NB4 (cell line): ENCODE measurements around the gene KCNQ1.

Experiments
- POLR2A ChIP-seq: IDR thresholded peaks from 2 replicates; pipeline ENCODE4 v1.6.1; 2011; ENCODE audit warnings: mild to moderate bottlenecking; ENCODE audit not compliant: insufficient read length; ENCODE audit errors: extremely low read depth
- TF ChIP-seq, protein P1 (sequence below): IDR thresholded peaks from one replicate; pipeline ENCODE4 v1.5.1; 2012; ENCODE audit warnings: low read depth, low read length
- TF ChIP-seq, protein P2 (sequence below): IDR thresholded peaks from 2 replicates; pipeline ENCODE4 v1.6.1; 2011; ENCODE audit warnings: low read depth, low read length

DNA sequence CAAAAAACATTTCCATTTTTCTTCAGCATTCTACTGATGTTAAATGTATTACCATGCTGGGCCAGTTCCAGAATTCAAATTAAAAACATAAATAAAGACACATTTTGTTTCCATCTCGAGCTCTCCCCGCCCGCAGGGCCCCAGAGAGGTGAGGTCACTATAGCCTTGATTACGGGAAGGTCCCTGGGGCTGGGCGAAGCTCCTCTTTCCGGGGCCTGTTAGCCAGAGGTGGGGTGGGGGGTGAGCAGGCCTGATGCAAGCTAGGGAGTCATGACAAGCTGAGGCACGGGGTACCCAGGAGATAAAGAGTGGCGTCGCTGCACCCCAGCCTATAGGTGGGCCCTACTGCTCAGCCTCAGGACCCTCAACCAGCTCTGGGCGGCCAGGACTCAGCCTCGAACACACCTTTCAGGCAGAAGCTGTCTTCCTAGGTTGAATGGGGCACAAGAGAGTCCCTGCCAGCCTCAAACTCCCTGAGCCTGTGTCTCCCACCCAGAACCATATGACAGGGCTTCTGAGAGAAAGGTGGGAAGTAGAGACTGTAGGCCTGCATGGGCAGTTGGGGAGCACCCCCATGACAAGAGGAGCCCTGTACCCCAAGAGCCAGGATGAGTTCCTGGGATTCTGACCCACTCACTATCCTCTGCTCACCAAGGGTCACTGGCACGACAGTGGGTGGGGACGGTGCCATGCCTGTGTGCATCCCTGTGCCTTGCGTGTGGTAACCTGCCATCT, 220.2 kb downstream of the KCNQ1 start:
- TF ChIP-seq, protein P1, sequence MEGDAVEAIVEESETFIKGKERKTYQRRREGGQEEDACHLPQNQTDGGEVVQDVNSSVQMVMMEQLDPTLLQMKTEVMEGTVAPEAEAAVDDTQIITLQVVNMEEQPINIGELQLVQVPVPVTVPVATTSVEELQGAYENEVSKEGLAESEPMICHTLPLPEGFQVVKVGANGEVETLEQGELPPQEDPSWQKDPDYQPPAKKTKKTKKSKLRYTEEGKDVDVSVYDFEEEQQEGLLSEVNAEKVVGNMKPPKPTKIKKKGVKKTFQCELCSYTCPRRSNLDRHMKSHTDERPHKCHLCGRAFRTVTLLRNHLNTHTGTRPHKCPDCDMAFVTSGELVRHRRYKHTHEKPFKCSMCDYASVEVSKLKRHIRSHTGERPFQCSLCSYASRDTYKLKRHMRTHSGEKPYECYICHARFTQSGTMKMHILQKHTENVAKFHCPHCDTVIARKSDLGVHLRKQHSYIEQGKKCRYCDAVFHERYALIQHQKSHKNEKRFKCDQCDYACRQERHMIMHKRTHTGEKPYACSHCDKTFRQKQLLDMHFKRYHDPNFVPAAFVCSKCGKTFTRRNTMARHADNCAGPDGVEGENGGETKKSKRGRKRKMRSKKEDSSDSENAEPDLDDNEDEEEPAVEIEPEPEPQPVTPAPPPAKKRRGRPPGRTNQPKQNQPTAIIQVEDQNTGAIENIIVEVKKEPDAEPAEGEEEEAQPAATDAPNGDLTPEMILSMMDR: no peak
- TF ChIP-seq, protein P2, sequence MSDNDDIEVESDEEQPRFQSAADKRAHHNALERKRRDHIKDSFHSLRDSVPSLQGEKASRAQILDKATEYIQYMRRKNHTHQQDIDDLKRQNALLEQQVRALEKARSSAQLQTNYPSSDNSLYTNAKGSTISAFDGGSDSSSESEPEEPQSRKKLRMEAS: no peak
- no peak for TF ChIP-seq POLR2A
